Nephron progenitor cell (in vitro differentiated cells): ENCODE data around the gene NPHP1.
A peak's percentile ranks its signal among the peaks of the same experiment; 100 is the strongest.
"Not testable (repeated sequence)": the region's sequence is repeated elsewhere in the genome, so short reads cannot be mapped to it uniquely, and the experiment has no call there.

Experiments used
- DNase-seq: peaks from one replicate; pipeline ENCODE4 v3.0.0; 2021
- H3K27ac Mint-ChIP-seq: 2 replicates; pipeline ENCODE4 v1.8.0; 2021; ENCODE audit warnings: mild to moderate bottlenecking, moderate library complexity, mixed read lengths
- H3K27me3 Mint-ChIP-seq: 2 replicates; pipeline ENCODE4 v1.8.0; 2021; ENCODE audit warnings: mild to moderate bottlenecking, low read depth, mixed read lengths; ENCODE audit not compliant: poor library complexity
- H3K36me3 Mint-ChIP-seq: 2 replicates; pipeline ENCODE4 v1.8.0; 2021; ENCODE audit warnings: low read depth, mixed read lengths
- H3K4me1 Mint-ChIP-seq: 2 replicates; pipeline ENCODE4 v1.8.0; 2021; ENCODE audit warnings: mixed read lengths
- H3K4me3 Mint-ChIP-seq: 2 replicates; pipeline ENCODE4 v1.8.0; 2021; ENCODE audit warnings: mild to moderate bottlenecking, moderate library complexity, mixed read lengths
- H3K9me3 Mint-ChIP-seq: 2 replicates; pipeline ENCODE4 v1.8.0; 2021; ENCODE audit warnings: mild to moderate bottlenecking, moderate library complexity, mixed read lengths
- CTCF ChIP-seq: fragments of 200-600 bp; sonication (generic); IDR thresholded peaks from 2 replicates; pipeline ENCODE4 v1.5.0; 2021; ENCODE audit warnings: antibody characterized with exemption

The NPHP1 gene

DNA sequence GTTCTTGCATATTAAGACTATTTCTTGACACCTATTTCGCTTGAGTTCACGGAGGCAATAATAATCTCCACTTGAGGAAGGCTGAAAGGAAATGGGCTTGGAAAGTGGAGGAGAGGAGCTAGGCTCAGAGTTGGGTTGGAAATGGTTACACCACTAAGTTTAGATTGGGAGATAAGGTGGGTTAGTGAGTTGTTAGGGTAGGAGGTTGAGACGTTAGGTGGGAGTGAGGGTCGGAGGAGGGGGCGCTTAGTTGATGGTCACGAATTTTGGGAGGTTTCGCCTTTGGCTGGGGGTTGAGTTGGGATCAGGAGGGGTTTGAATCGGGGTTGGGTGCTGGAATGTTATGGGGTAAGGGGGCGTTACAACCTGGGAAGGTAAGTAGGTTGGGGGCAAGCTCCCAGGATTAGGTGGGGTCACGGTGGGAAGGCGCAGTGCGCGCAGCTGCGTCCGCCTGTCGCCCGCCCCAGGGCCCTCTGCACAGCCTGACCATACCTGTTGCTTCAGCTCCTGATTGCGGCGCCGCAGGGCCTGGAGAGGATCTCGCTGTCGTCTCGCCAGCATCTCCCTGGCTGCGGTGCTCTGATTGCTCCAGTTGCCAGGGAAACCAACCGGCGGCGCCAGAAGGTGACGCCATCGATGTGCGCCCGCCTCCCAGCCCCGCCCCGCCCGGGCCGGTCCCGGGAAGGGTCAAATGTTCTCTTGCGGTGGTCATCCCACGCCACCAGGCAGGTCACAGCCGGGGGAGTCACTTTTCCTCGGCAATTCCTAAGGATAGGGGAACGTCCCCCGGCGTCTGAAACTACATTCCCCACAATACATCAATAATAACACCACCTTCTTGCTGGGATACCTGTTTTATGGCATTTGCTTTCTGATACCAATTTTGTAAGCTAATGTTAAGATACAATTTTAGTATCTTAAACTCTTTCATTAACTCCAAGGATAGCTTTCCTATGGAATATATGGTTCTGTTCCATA, at the start of gene NPHP1:
Gene NPHP1 (minus strand): TSS at position 606 of the 978 bp plus-strand sequence. CDS start 45 bp downstream, at position 561.
- peaks cover 4% of the 10 kb centered on the region for H3K27me3 Mint-ChIP-seq
- H3K27ac Mint-ChIP-seq = peak within 1 kb of the TSS; percentile 68
- no peak for TF ChIP-seq CTCF
- peak; percentile 95 for DNase-seq
- peaks cover 23% of the 10 kb centered on the region for H3K4me1 Mint-ChIP-seq
- H3K4me3 Mint-ChIP-seq = peak within 1 kb of the TSS; percentile 93
- H3K36me3 Mint-ChIP-seq = peaks cover 7% of the 10 kb centered on the region
- no peaks in the 10 kb centered on the region for H3K9me3 Mint-ChIP-seq

DNA sequence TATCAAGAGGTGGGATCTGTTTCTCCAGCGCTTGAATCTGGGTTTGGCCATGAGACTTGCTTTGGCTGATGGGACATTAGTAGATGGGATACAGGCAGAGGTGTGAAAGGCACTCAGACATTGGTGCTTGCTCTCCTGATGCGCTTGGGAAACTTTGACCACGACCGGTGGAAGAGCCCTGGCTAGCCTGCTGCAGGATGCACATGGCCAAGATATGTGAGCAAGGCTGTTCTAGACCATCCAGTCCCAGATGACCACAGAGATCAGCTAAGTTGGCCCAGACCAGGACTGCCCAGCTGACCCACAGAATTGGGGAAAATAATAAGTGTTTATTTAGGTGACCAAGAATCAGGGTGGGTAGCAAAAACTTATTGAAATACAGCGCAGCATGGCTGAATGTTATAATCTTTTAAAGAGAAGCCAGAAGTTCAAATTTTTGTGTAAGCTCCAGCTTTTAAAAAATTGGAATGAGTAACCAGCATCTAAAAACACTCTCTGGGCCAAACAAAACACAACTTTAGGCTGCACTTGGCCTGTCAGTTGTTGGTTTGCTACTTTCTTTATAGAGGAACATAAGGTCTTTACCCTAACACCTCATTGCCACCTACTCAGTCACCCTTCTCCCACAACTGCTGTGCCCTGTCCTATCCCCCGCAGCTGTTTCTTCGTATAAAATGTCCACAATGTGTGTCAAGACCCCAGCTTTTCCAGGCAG, 43.4 kb upstream of the NPHP1 start:
- not testable (repeated sequence) for H3K27me3 Mint-ChIP-seq, H3K36me3 Mint-ChIP-seq, H3K27ac Mint-ChIP-seq, H3K4me3 Mint-ChIP-seq, DNase-seq, H3K9me3 Mint-ChIP-seq, H3K4me1 Mint-ChIP-seq

DNA sequence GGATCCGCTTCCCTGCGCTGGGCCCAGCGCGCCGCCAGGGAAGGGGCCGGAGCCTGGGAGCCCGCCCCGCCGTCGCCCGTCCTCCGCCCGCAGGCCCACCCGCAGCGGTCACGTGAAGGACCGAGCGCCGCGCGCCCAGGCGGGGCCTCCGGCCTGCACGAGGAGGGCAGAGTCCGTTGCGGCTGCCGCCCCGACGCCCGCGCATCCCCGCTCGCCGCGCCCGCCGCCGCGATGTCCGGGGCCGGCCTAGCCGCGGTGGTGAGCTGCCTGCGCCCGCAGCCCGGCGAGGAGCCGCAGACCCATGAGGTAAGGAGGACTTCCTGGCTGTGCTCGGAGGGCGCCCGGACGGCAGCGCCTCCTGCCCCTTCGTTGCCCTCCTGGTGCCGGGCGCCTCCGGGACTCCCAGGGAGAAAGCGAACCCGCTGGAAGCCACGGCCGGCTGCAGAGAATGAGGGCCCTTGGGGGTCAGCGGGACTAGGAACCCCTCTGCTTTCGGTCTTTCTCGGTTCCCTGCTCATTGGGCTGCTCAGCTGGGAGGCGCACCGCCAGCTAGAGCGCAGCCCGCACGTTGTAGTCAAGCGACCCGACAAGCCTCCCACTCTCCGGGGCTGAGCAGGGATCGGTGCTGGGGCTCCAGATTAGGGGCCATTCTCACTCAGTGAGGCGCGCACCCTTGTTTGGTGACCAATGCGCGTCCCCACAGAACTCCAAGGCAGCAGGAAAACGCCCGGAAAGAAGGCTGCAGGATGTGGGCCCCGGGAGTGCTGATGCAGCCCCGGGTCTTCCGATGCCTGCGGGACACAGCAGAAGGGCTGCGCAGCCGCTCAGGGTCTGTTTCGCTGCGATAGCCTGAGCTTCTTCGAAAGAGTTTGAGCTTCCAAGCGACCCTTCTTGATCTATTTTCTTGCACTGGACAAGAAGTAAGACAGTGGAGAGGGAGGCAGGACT, 40.9 kb upstream of the NPHP1 start:
- H3K4me3 Mint-ChIP-seq, H3K9me3 Mint-ChIP-seq, DNase-seq, H3K27me3 Mint-ChIP-seq, H3K27ac Mint-ChIP-seq, H3K4me1 Mint-ChIP-seq, H3K36me3 Mint-ChIP-seq: not testable (repeated sequence)

DNA sequence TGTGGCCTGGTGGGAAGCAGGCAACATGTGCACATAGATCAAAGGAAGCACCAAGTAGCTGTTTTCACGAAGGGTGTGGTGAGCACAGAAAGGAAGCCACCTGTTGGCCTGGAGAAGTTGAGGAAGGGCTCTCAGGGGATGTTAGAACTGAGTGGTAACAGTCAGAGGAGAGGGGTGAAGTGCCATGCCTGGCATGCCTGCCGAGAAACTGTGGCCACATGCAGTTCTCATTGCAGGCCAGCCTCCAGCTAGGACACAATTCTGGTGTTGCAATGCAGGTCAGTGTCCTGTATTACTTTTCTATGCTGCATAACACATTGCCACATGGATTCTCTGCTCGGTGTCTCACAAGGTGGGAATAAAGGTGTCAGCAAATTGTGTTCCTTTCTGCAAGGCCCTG, 38.5 kb upstream of the NPHP1 start:
- not testable (repeated sequence) for H3K4me3 Mint-ChIP-seq, H3K27ac Mint-ChIP-seq, H3K4me1 Mint-ChIP-seq, DNase-seq, H3K9me3 Mint-ChIP-seq, H3K27me3 Mint-ChIP-seq, H3K36me3 Mint-ChIP-seq

- H3K27ac Mint-ChIP-seq, H3K9me3 Mint-ChIP-seq, H3K27me3 Mint-ChIP-seq, H3K36me3 Mint-ChIP-seq, H3K4me3 Mint-ChIP-seq, H3K4me1 Mint-ChIP-seq: not testable (repeated sequence)
- peak; percentile 7 for DNase-seq
These were observed 29.7 kb upstream of the NPHP1 start for GRCh38 chr2:110234514-110234913.

DNA sequence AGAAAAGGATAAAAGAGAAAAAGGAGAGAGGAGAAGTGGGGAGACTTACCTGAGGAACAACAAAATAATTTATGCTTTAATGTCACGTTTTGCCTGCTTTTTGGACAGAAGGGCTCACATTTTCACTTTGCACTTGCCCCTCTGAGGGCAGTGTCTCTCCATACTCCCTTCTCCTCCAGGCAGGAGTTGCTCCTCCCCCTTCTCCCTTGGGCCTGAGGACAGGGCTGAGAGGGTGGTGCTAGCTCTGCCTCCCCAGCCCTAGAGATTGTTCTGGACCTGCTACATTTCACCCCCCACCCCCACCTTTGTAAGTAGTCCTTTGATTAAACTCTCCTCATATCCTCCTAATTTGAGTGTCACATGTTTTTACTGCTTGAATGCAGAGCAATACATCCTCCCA, 25.1 kb upstream of the NPHP1 start:
- not testable (repeated sequence) for H3K36me3 Mint-ChIP-seq, H3K4me1 Mint-ChIP-seq, H3K9me3 Mint-ChIP-seq, DNase-seq, H3K27ac Mint-ChIP-seq, H3K4me3 Mint-ChIP-seq
- peaks cover 16% of the 10 kb centered on the region for H3K27me3 Mint-ChIP-seq

- H3K4me1 Mint-ChIP-seq, H3K36me3 Mint-ChIP-seq, DNase-seq, H3K27ac Mint-ChIP-seq, H3K4me3 Mint-ChIP-seq: not testable (repeated sequence)
- Mint-ChIP-seq H3K9me3 (peaks cover 25% of the 10 kb centered on the region), H3K27me3 (peaks cover 26% of the 10 kb centered on the region)
These were observed 17.8 kb upstream of the NPHP1 start for GRCh38 chr2:110222626-110223025.

DNA sequence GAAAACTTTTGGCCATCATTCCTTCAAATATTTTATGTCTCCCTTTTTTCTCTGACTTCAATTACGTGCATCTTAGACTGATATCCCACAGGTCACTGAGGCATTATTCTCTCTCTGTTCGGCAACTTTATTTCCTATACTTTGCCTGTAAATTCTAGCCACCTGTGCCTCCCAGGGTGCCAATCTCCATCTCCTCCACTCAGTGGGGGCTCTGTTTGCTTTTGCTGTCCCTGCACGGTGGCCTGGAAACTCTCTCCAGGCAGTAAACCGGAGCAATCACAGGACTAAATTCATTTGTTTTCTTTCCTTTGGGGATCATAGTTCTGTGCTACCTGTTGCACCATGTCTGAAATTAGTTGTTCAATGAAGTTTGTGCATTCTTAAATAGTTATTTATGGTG, 17.1 kb upstream of the NPHP1 start:
- no peak for TF ChIP-seq CTCF
- no peak for DNase-seq
- no peak overlapping the region for H3K27ac Mint-ChIP-seq
- no peaks in the 10 kb centered on the region for H3K4me1 Mint-ChIP-seq
- H3K9me3 Mint-ChIP-seq = peaks cover 26% of the 10 kb centered on the region
- no peaks in the 10 kb centered on the region for H3K36me3 Mint-ChIP-seq
- peaks cover 23% of the 10 kb centered on the region for H3K27me3 Mint-ChIP-seq
- no peak overlapping the region for H3K4me3 Mint-ChIP-seq
